GM18526 (cell line): ENCODE results near the gene SESN1.

ENCODE experiments used
- POLR2A ChIP-seq: IDR thresholded peaks from 3 replicates; pipeline ENCODE4 v1.6.1; 2011; ENCODE audit not compliant: insufficient read length; ENCODE audit errors: extremely low read depth

Gene SESN1

GRCh38 chr6:109002051-109002697 lies 92.5 kb downstream of the SESN1 start:
- TF ChIP-seq POLR2A, result no peak

- TF ChIP-seq POLR2A, result no peak
These were observed 93.3 kb downstream of the SESN1 start for GRCh38 chr6:109001291-109001894.

GRCh38 chr6:109000289-109000688 lies 94.4 kb downstream of the SESN1 start:
- no peak for TF ChIP-seq POLR2A

GRCh38 chr6:108999428-108999827 lies 95.2 kb downstream of the SESN1 start:
- no peak for TF ChIP-seq POLR2A

- TF ChIP-seq POLR2A, result no peak
These were observed 96.2 kb downstream of the SESN1 start for GRCh38 chr6:108998485-108998884.

- no peak for TF ChIP-seq POLR2A
These were observed 98.4 kb downstream of the SESN1 start for GRCh38 chr6:108996208-108996607.

- TF ChIP-seq POLR2A, result no peak
These were observed 99.3 kb downstream of the SESN1 start for GRCh38 chr6:108995296-108995695.

GRCh38 chr6:108993876-108994275 lies 100.8 kb downstream of the SESN1 start:
- no peak for TF ChIP-seq POLR2A

GRCh38 chr6:108989700-108990099 lies 104.9 kb downstream of the SESN1 start:
- no peak for TF ChIP-seq POLR2A

- no peak for TF ChIP-seq POLR2A
These were observed 105.9 kb downstream of the SESN1 start for GRCh38 chr6:108988765-108989164.

- no peak for TF ChIP-seq POLR2A
These were observed 106.3 kb downstream of the SESN1 start for GRCh38 chr6:108988296-108988695.

GRCh38 chr6:108987156-108987555 lies 107.5 kb downstream of the SESN1 start:
- TF ChIP-seq POLR2A, result no peak

- TF ChIP-seq POLR2A, result no peak
These were observed 109.3 kb downstream of the SESN1 start for GRCh38 chr6:108985301-108985700.

GRCh38 chr6:108983151-108983550 lies 111.5 kb downstream of the SESN1 start:
- TF ChIP-seq POLR2A, result no peak

GRCh38 chr6:108982154-108983113 lies 112.2 kb downstream of the SESN1 start:
- no peak for TF ChIP-seq POLR2A

- no peak for TF ChIP-seq POLR2A
These were observed 120.4 kb downstream of the SESN1 start for GRCh38 chr6:108974201-108974600.
